ENCODE measurements around the gene ABCC4.
"Not testable (repeated sequence)": the region's sequence is repeated elsewhere in the genome, so short reads cannot be mapped to it uniquely, and the experiment has no call there.

The ABCC4 gene

DNA sequence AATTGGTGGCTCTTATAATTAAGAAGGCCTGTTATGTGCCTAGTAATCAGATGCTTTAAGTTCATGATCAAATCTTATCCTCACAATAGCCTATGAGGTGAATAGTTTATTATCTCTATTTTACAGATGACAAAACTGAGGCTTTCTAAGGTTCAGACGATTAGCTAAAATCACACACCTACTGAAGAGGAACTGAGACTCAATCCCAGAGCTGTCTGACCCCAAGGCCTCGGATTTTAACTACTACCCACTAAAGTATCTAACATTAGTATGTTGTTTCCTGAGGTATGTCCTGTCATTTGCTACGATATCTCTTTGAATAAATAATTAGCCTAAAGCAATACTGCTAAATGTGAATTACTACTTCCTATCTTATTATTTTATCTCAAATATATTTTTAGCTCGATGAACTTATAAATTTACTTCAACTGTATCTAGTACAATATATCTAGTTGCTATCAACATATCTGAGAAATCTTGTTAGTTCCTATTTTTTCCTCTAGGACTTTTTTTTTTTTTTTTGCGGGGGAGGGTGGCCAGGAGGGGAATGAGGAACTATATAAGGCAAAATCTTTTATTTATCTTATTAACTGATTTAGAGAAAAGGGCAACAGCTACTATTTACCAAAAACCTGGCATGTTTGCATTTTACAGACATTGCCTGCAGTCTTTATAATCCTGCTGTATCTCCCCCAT lies 118.5 kb downstream of the ABCC4 start:
- H3K36me3 ChIP-seq (replicated peaks): no peaks in the 10 kb centered on the region
- no peaks in the 10 kb centered on the region for H3K4me1 ChIP-seq
- DNase-seq (ENCODE audit: low spot score in 2 of 2): no peak
- no peaks in the 10 kb centered on the region for H3K9me3 ChIP-seq
- H3K4me3 ChIP-seq: no peak overlapping the region
- H3K27me3 ChIP-seq (ENCODE audit: low read depth): no peaks in the 10 kb centered on the region
- in situ Hi-C loops (cut with MboI; ENCODE audit: low sequenced_read_pairs): loop anchor here (25.0 kb wide), 1 partner anchor 1780 kb away; no protein-coding TSS in a partner anchor

DNA sequence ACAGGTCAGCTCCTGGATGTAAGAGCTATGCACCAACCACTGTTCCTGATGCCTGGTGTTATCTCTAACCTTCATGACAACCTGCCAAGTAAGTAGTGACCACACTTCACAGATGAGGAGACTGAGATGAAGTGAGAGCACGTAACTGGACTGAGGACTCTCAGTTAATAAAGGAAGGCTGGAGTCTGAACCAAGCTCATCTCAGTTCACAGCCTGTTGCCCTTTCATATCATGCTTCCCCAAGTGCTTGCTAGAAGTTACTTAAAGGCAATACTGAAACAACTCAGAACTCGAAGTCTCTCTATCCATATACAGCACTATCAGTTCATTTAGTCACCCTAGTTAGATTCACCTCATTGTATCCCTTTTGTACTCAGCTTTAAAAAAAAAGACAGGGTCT lies 119.7 kb downstream of the ABCC4 start:
- Histone ChIP-seq H3K27me3 (ENCODE audit: low read depth) (no peaks in the 10 kb centered on the region), H3K4me3 (no peak overlapping the region), H3K36me3 (replicated peaks) (peaks cover 2% of the 10 kb centered on the region), H3K4me1 (no peaks in the 10 kb centered on the region), H3K9me3 (no peaks in the 10 kb centered on the region)
- no peak for DNase-seq (ENCODE audit: low spot score in 2 of 2)
- in situ Hi-C loops (cut with MboI; ENCODE audit: low sequenced_read_pairs): loop anchor here (25.0 kb wide), 1 partner anchor 1781 kb away; no protein-coding TSS in a partner anchor

- peaks cover 2% of the 10 kb centered on the region for H3K36me3 ChIP-seq (replicated peaks)
- in situ Hi-C loops (cut with MboI; ENCODE audit: low sequenced_read_pairs): loop anchor here (25.0 kb wide), 1 partner anchor 1782 kb away; no protein-coding TSS in a partner anchor
- DNase-seq (ENCODE audit: low spot score in 2 of 2): no peak
These were observed 120.6 kb downstream of the ABCC4 start for GRCh38 chr13:95180513-95181245.

GRCh38 chr13:95176611-95177259 lies 124.5 kb downstream of the ABCC4 start:
- Histone ChIP-seq H3K36me3 (replicated peaks) (peaks cover 2% of the 10 kb centered on the region), H3K9me3 (no peaks in the 10 kb centered on the region), H3K4me1 (no peaks in the 10 kb centered on the region), H3K27me3 (ENCODE audit: low read depth) (no peaks in the 10 kb centered on the region), H3K4me3 (no peak overlapping the region)
- in situ Hi-C loops (cut with MboI; ENCODE audit: low sequenced_read_pairs): loop anchor here (10.0 to 25.0 kb wide), 2 partner anchors 512 to 1786 kb away; no protein-coding TSS in a partner anchor
- DNase-seq (ENCODE audit: low spot score in 2 of 2): no peak

More at GRCh38 chr13:95180513-95181245, 120.6 kb downstream of the ABCC4 start:
- Histone ChIP-seq H3K4me1 (no peaks in the 10 kb centered on the region), H3K9me3 (no peaks in the 10 kb centered on the region), H3K27me3 (ENCODE audit: low read depth) (no peaks in the 10 kb centered on the region), H3K4me3 (no peak overlapping the region)

DNA sequence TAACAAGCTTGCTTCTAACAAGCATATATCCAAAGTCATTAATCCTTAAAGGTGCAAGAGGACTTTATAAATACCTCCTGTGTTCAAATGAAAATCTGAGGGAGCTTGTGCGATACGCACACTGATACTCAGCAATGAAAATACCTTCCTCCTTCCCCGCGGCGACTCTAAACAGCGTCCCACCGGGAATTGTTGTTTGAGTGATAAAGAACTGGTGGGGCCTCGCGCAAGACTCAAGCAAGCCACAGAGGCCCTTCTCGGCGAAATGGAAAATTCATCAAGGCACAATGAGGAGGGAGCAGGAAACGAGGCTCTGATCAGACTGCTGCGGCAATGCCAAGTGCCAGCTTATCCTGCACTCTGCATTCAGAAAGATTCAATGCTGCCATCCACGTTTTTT lies 126.7 kb downstream of the ABCC4 start:
- Histone ChIP-seq H3K4me1 (no peaks in the 10 kb centered on the region), H3K36me3 (replicated peaks) (peaks cover 2% of the 10 kb centered on the region), H3K27me3 (ENCODE audit: low read depth) (no peaks in the 10 kb centered on the region), H3K9me3 (no peaks in the 10 kb centered on the region), H3K4me3 (no peak overlapping the region)
- no peak for DNase-seq (ENCODE audit: low spot score in 2 of 2)
- in situ Hi-C loops (cut with MboI; ENCODE audit: low sequenced_read_pairs): loop anchor here (10.0 to 25.0 kb wide), 2 partner anchors 510 to 737 kb away; no protein-coding TSS in a partner anchor

GRCh38 chr13:95168191-95168590 lies 133.1 kb downstream of the ABCC4 start:
- no peaks in the 10 kb centered on the region for H3K9me3 ChIP-seq
- H3K4me1 ChIP-seq: no peaks in the 10 kb centered on the region
- in situ Hi-C loops (cut with MboI; ENCODE audit: low sequenced_read_pairs): loop anchor here (25.0 kb wide), 1 partner anchor 731 kb away; no protein-coding TSS in a partner anchor
- DNase-seq (ENCODE audit: low spot score in 2 of 2): no peak
- no peaks in the 10 kb centered on the region for H3K36me3 ChIP-seq (replicated peaks)
- no peak overlapping the region for H3K4me3 ChIP-seq
- no peaks in the 10 kb centered on the region for H3K27me3 ChIP-seq (ENCODE audit: low read depth)

DNA sequence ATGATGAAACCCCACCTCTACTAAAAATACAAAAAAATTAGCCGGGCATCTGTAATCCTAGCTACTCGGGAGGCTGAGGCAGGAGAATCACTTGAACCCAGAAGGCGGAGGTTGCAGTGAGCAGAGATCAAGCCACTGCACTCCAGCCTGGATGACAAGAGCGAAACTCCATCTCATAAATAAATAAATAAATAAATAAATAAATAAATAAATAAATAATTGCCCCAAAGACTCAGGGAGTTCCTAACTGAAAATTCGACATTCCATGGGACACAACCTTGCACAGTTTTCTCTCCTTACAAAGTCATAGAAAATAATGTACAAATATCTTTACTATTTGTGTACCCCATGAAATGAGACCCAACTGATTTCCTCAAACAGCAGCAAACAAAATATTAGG lies 134.2 kb downstream of the ABCC4 start:
- not testable (repeated sequence) for H3K36me3 ChIP-seq (replicated peaks); H3K4me3 ChIP-seq; H3K9me3 ChIP-seq; DNase-seq (ENCODE audit: low spot score in 2 of 2); H3K27me3 ChIP-seq (ENCODE audit: low read depth); H3K4me1 ChIP-seq
- in situ Hi-C loops (cut with MboI; ENCODE audit: low sequenced_read_pairs): loop anchor here (25.0 kb wide), 1 partner anchor 730 kb away; no protein-coding TSS in a partner anchor

- Histone ChIP-seq H3K9me3 (no peaks in the 10 kb centered on the region), H3K4me1 (no peaks in the 10 kb centered on the region), H3K36me3 (replicated peaks) (no peaks in the 10 kb centered on the region), H3K27me3 (ENCODE audit: low read depth) (no peaks in the 10 kb centered on the region), H3K4me3 (no peak overlapping the region)
- in situ Hi-C loops (cut with MboI; ENCODE audit: low sequenced_read_pairs): loop anchor here (25.0 kb wide), 1 partner anchor 728 kb away; no protein-coding TSS in a partner anchor
- no peak for DNase-seq (ENCODE audit: low spot score in 2 of 2)
These were observed 136.4 kb downstream of the ABCC4 start for GRCh38 chr13:95164830-95165229.

DNA sequence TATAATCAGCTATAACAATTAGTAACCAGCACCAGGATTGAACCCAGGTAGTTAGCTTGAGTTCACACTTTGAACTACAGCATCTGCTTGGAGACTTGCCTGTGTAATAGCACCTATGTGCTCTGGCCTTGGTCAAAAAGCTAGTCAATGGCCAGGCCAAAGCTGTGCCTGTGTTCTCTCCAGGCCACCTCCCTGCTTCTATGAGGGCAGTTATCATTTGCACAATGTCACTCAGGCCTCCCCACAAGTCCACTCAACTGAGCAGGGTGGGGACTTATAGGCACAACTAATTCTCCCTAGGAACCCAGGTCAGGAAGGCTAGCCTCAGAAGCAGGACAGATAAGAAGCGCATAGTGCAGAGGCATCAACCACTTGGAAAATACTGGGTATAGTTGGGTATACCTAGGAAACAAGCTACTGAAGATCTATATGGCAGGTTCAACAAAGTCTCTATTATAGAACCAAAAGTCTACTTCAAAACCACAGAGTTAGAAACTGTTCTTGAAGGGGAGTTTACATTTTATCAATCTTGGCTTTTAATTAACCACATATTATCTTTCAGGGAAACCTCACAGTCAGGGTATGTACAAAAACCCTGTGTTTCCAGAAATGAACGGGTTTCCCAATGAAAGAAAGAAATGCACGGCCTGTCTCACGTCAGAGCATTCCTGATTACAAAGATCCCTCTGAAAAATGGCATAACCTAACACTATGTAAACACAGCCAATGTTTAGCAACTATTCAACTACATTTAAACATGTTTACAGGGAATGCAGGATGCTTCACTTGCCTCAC lies 140.9 kb downstream of the ABCC4 start:
- no peaks in the 10 kb centered on the region for H3K9me3 ChIP-seq
- H3K27me3 ChIP-seq (ENCODE audit: low read depth): peaks cover 7% of the 10 kb centered on the region; the same call in 1 of the 2 replicates
- H3K36me3 ChIP-seq (replicated peaks): no peaks in the 10 kb centered on the region
- no peaks in the 10 kb centered on the region for H3K4me1 ChIP-seq
- H3K4me3 ChIP-seq: no peak overlapping the region
- no peak for DNase-seq (ENCODE audit: low spot score in 2 of 2)
- in situ Hi-C loops (cut with MboI; ENCODE audit: low sequenced_read_pairs): loop anchor here (25.0 kb wide), 1 partner anchor 723 kb away; no protein-coding TSS in a partner anchor

- Histone ChIP-seq H3K4me3 (no peak overlapping the region), H3K4me1 (peaks cover 4% of the 10 kb centered on the region), H3K27me3 (ENCODE audit: low read depth) (peaks cover 9% of the 10 kb centered on the region; the same call in 1 of the 2 replicates), H3K9me3 (no peaks in the 10 kb centered on the region), H3K36me3 (replicated peaks) (no peaks in the 10 kb centered on the region)
- DNase-seq (ENCODE audit: low spot score in 2 of 2): no peak
- in situ Hi-C loops (cut with MboI; ENCODE audit: low sequenced_read_pairs): loop anchor here (25.0 kb wide), 1 partner anchor 722 kb away; no protein-coding TSS in a partner anchor
These were observed 141.8 kb downstream of the ABCC4 start for GRCh38 chr13:95159458-95159857.

DNA sequence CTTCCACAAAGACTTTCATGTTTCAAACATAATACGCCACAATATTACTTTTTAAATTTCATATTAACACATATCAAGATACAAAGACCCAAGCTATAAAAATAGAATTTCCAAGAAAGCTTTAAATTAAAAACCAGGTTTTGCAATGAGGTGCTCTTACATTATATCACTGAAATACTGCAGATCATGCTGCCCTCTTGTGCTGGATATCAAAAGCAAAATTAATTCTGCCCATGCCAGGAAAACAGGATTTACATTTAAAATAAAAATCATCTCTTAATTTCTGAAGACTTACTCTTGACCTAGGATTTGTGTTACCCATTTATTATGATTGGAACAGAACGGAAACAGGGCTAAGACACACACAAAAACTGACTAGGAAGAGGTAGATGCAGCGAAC lies 145.0 kb downstream of the ABCC4 start:
- in situ Hi-C loops (cut with MboI; ENCODE audit: low sequenced_read_pairs): loop anchor here (25.0 kb wide), 1 partner anchor 719 kb away; no protein-coding TSS in a partner anchor
- Histone ChIP-seq H3K4me3 (no peak overlapping the region), H3K27me3 (ENCODE audit: low read depth) (peaks cover 15% of the 10 kb centered on the region; the same call in 1 of the 2 replicates), H3K4me1 (peaks cover 23% of the 10 kb centered on the region), H3K36me3 (replicated peaks) (no peaks in the 10 kb centered on the region), H3K9me3 (no peaks in the 10 kb centered on the region)
- no peak for DNase-seq (ENCODE audit: low spot score in 2 of 2)

DNA sequence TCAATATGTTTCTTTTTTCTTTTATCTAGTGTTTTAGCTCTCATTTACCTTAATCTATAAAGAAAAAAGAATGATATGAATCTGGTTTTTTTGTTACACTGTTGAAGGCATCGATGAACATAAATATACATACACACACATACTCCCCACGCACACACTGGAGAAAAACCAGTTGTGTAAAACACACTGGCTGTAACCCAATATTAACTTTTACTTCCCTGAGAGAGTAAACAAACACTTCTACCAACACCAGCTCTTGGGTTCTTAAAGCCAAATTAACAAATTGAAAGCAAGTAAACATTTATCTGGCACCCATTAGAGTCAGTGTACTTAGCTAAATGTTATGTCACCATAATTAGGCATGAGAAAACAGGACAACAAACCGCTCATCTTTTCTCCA lies 145.7 kb downstream of the ABCC4 start:
- no peak for DNase-seq (ENCODE audit: low spot score in 2 of 2)
- in situ Hi-C loops (cut with MboI; ENCODE audit: low sequenced_read_pairs): loop anchor here (25.0 kb wide), 1 partner anchor 718 kb away; no protein-coding TSS in a partner anchor
- peaks cover 15% of the 10 kb centered on the region; the same call in 1 of the 2 replicates for H3K27me3 ChIP-seq (ENCODE audit: low read depth)
- H3K4me3 ChIP-seq: no peak overlapping the region
- peaks cover 23% of the 10 kb centered on the region for H3K4me1 ChIP-seq
- H3K9me3 ChIP-seq: no peaks in the 10 kb centered on the region
- no peaks in the 10 kb centered on the region for H3K36me3 ChIP-seq (replicated peaks)

GRCh38 chr13:95155093-95155492 lies 146.2 kb downstream of the ABCC4 start:
- Histone ChIP-seq H3K9me3 (no peaks in the 10 kb centered on the region), H3K36me3 (replicated peaks) (no peaks in the 10 kb centered on the region), H3K27me3 (ENCODE audit: low read depth) (peaks cover 15% of the 10 kb centered on the region; the same call in 1 of the 2 replicates), H3K4me3 (no peak overlapping the region), H3K4me1 (peaks cover 23% of the 10 kb centered on the region)
- in situ Hi-C loops (cut with MboI; ENCODE audit: low sequenced_read_pairs): loop anchor here (25.0 kb wide), 1 partner anchor 718 kb away; no protein-coding TSS in a partner anchor
- no peak for DNase-seq (ENCODE audit: low spot score in 2 of 2)
